IPS-18c (cell line): ENCODE measurements around the gene RTEL1.
"Not testable (repeated sequence)": the region's sequence is repeated elsewhere in the genome, so short reads cannot be mapped to it uniquely, and the experiment has no call there.

Experiments used
- H3K4me3 ChIP-seq: 2 replicates; pipeline ENCODE4 v1.7.0; 2013; ENCODE audit warnings: low read depth, mild to moderate bottlenecking, low read length, moderate library complexity; ENCODE audit not compliant: insufficient read depth
- H3K9me3 ChIP-seq: one replicate; pipeline ENCODE4 v1.6.1; 2013; ENCODE audit warnings: mild to moderate bottlenecking, low read length, moderate library complexity; ENCODE audit not compliant: control insufficient read depth, insufficient read depth

Gene RTEL1

DNA sequence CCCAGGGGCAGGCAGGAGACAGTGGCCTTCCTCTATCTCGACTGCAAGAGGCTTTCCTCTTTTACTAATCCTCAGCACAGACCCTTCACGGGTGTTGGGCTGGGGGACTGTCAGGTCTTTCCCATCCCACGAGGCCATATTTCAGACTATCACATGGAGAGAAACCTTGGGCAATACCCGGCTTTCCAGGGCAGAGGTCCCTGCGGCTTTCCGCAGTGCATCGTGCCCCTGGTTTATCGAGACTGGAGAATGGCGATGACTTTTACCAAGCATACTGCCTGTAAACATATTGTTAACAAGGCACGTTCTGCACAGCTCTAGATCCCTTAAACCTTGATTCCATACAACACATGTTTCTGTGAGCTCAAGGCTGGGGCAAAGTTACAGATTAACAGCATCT lies 2.1 kb downstream of the RTEL1 start:
- H3K4me3 ChIP-seq, H3K9me3 ChIP-seq: not testable (repeated sequence)

DNA sequence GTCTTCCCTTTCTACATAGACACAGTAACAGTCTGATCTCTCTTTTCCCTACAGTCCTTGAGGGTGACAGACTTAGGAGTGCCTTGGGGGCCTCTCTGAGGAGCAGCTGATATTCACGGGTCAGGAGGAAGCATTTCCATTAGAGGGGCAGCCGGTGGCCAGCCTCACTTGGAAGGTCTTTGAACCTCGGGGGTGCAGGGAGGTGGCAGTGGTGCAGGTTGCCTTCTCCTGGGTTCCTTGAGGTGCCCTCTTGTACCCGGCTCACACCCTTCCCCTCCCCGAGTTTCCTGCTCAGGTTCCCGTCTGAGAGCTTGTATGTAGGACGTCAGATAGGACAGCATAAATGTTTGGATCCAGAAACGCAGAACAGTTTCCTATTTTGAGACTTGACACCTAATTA lies 2.5 kb downstream of the RTEL1 start:
- Histone ChIP-seq H3K4me3 (no peak overlapping the region), H3K9me3 (no peaks in the 10 kb centered on the region)

DNA sequence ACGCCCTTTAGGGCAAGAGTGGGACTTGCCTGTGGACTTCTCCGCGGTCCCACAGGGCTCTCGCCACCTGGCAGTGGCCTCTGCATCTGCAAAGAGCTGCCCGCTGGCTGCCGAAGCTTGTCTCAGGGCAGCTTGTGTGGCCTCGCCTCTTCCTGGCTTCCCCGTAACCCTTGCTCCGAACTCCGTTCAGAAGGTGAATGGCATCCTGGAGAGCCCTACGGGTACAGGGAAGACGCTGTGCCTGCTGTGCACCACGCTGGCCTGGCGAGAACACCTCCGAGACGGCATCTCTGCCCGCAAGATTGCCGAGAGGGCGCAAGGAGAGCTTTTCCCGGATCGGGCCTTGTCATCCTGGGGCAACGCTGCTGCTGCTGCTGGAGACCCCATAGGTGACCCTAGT lies 3.0 kb downstream of the RTEL1 start:
- no peaks in the 10 kb centered on the region for H3K9me3 ChIP-seq
- H3K4me3 ChIP-seq, result no peak overlapping the region

DNA sequence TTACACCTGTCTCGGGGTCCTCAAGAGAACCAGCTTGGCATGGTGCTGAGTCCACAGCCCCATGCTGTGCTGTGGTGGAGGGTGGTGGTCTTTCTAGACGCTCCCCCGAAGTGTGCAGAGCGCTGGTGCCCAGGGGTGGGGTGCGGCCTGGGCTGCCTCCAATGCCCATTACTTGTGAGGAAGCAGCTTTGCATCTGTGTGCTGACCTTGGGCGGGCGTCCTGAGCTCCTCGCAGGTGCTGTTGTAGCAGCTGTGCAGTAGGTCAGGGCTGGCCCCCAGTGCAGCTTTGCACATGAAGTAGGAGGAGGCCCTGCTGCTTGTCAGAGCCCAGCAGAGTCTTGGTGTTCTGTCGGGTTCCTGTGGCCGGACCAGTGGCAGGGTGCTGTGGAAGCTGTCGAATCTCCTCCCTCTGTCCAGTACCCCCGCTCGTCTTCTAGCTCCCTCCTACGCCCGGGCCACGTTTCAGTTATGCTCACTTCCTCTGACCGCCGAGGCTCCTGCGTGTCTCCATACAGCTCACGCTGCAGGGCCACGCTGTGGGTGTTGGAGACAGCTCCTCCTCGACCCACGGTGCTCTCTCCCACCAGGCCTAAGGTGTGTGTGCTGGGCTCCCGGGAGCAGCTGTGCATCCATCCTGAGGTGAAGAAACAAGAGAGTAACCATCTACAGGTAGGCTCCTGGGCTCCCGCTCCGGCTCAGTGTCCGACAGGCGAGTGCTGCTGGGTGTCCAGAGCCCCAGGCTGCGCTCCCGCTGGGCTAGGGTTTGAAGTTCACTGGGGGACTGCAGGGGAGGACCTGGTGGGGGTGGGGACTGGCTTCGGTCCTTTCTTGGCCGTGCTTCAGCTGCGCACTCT lies 4.1 kb downstream of the RTEL1 start:
- H3K4me3 ChIP-seq, result no peak overlapping the region
- H3K9me3 ChIP-seq, result no peaks in the 10 kb centered on the region

DNA sequence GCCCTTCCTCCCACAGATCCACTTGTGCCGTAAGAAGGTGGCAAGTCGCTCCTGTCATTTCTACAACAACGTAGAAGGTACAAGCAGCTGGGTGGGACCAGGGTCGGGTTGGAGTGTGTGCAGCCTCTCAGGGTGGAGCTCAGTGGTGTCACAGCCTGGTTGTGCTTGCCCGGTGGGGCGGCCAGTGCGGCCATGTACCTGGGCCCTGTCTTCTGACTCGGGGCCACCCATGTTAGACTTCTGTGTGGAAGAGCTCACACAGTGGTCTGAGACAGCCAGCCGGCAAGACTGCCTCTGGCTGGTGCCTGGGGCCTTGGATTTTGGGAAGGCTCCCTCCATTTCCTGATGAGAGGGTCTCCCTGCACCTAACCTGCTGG lies 4.7 kb downstream of the RTEL1 start:
- no peaks in the 10 kb centered on the region for H3K9me3 ChIP-seq
- no peak overlapping the region for H3K4me3 ChIP-seq

DNA sequence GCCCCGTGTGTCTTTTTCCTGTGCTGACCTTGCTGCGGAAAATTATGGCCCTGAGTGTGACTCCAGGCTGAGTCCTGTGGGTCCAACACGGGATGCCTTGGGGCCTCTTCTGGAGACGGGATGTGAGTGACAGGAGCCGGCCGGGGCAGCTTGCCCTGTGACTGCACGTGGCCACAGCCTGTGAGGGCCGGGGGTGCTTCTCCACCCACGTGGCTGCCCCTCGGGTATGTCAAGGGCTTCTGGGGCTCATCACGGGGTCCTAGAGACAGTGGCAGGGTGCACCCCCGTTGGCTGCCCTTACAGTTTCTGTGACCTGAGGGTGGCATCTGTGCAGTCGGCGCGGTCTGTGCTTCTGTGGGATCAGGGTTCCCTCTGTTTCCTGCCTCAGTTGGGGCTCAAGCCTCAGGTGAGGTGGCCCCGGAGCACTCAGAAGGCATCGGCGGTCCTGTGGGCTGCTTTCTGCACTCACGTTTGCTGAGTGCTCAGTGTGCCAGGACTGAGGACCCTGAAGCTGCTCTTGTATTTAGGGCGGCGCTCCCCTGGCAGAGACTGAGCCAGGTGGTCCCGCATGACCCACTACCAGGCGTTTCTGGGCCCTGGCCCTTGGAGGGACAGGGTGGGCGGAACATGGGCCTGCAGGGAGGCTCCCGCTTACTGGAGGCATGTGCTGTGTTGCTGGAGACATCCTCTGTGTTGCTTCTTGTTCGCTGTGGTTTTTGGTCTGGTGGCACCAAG lies 5.4 kb downstream of the RTEL1 start:
- H3K4me3 ChIP-seq, result no peak overlapping the region
- H3K9me3 ChIP-seq, result no peaks in the 10 kb centered on the region

DNA sequence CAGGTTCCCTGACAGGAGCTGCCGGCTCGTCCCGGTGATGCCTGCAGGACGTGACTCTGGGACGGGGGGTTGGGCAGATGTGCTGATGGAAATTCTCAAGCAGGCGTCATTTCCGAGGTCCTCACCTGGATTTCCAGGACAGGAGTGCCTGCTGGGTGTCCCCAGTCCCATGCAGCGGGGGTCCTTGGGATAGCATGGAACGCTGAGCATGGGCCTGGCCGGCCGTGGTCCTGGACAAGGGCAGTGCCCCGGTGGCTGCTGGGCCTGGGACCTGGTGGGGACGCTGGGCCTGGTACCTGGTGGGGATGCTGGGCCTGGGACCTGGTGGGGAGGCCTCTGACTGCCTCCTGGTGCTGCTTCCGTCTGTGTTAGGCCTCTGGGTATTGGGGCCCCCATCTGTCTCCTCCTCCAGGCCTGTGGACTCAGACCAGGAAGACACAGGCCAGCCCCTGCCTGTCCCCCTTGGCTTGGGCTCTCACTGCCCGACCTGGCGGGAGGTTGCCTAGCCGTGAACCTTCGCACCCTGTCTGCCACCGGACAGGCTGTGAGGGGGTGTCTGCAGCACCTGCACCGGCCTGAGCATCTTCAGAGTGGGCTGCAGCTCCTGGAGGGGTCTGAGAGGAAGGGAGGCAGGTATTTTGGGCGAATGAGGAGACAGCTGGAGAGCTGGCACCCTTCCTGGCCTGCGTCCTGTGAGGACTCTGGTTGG lies 6.2 kb downstream of the RTEL1 start:
- no peak overlapping the region for H3K4me3 ChIP-seq
- H3K9me3 ChIP-seq, result no peaks in the 10 kb centered on the region

DNA sequence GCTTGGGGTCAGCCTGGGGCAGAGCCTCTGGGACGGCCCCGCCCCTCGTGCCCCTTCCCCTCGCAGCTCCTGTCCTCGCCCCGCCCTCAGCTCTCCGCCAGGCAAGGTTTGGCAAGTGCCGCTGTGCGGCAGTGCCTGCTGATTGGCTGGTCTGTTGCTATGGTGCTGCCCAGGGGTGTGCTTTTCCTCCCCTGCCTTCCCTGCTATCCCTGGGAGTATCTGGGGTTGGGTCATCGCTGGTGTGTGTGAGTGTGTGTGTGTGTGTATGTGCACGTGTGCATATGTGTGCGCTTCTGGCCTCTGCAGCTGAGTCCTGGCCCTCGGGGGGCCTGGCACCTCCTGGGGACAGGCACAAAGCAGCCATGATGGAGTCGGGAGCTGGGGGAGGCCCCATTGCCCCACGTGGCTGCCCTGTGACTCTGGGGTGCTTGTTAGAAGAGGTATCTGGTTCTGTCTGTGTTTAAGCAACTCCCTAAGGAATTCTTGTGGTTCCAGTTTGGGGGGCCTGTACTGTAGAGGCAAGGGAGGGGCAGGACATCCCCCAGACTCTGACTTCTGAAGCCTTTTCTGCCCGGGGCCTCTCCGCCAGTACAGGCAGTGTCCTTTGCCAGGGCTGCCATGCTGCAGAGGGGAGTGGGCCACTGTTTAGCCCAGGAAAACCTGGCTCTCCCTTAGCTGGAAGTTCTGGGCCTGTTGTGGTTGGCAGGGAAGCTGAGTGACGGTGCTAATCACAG lies 6.9 kb downstream of the RTEL1 start:
- H3K4me3 ChIP-seq, result no peak overlapping the region
- no peaks in the 10 kb centered on the region for H3K9me3 ChIP-seq

DNA sequence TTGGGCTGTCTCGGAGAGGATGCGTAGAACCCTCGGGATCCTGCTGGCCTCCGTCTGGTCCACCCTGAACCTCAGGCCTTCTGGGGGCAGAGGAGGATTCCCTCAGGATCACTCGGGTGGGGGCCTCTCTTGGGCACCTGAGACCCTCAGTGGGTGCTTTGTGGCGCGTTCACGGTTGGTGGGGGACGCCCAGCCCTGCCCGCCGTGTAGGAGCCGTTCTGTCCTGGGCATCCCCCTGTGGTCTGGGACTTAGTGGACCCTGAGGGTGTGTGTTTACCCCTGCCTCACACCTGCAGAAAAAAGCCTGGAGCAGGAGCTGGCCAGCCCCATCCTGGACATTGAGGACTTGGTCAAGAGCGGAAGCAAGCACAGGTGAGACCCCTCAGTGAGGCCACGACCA lies 7.6 kb downstream of the RTEL1 start:
- H3K4me3 ChIP-seq, result no peak overlapping the region
- H3K9me3 ChIP-seq, result no peaks in the 10 kb centered on the region

DNA sequence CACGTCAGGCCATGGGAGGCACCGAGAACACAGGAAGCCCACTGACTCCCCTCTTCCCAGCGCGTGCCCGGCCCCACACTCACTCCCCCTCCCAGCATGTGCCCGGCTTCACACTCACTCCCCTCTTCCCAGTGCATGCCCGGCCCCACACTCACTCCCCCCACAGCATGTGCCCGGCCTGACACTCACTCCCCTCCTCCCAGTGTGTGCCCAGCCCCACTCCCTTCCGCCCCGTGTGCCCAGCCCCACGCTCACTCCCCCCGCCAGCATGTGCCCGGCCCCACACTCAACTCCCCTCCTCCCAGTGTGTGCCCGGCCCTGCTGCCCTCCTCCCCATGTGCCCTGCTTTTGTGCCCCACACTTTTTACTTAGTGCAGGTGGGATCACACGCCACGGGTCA lies 9.7 kb downstream of the RTEL1 start:
- Histone ChIP-seq H3K9me3 (no peaks in the 10 kb centered on the region), H3K4me3 (no peak overlapping the region)

DNA sequence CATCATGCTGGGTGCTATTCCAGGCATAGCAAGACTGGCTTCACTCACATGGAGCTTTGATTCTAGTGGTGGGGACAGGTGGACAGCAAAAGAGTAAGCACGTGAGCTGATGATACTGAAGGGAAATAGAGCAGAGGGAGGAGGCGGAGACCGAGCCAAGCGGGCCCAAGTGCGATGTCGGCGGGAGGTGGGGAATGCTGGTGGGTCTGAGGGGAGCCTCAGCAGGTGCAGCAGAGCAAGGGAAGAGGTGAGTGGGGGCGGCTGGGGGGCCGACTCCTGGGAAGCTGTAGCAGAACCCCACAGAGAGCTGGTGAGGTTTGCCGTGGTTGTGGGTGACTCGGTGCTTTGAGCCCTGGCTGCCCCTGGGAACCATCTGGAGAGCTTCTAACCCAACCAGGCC lies 10.2 kb downstream of the RTEL1 start:
- H3K4me3 ChIP-seq, result no peak overlapping the region

DNA sequence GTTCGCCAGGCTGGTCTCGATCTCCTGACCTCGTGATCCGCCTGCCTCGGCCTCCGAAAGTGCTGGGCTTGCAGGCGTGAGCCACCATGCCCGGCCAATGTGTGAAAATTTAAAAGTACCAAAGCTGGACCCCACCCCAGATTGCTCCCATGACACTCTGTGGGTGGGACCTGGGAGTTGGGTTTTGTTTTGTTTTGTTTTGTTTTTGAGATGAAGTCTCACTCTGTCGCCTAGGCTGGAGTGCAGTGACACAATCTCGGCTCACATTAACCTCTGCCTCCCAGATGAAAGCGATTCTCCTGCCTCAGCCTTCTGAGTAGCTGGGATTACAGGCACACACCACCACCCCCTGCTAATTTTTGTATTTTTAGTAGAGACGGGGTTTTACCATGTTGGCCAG lies 13.6 kb downstream of the RTEL1 start:
- H3K4me3 ChIP-seq, H3K9me3 ChIP-seq: not testable (repeated sequence)

More for the DNA sequence above, 10.2 kb downstream of the RTEL1 start:
- H3K9me3 ChIP-seq, result no peaks in the 10 kb centered on the region

DNA sequence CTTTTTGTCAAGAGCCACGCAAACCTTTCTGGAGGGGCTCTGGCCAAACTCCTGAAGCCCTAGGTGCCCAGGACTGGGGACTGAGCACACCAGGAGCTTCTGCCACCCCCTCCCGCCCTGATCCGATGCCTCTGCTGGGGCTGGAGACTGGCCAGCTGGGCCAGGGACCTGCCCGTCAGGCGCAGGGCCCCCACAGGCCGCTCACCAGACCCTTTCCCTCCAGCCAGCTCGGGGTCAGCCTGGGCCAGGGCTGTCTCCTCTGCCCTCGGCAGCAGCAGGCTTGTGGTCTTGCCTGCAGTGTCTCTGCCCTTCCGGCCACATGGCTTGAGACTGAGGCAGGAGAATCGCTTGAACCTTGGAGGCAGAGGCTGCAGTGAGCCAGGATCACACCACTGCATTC lies 14.6 kb downstream of the RTEL1 start:
- H3K4me3 ChIP-seq, result no peak overlapping the region
- no peaks in the 10 kb centered on the region for H3K9me3 ChIP-seq

DNA sequence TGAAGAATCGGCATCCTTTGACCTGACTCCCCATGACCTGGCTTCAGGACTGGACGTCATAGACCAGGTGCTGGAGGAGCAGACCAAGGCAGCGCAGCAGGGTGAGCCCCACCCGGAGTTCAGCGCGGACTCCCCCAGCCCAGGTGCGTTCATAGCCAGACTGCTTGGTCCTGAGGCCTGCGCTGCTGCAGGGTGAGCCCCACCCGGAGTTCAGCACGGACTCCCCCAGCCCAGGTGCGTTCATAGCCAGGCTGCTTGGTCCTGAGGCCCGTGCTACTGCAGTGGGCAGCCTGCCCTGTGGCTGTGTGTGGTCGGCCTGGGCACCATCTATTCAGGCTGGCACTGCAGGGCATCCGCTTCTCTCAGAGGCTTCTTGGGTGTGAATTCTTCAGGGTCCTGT lies 15.8 kb downstream of the RTEL1 start:
- no peak overlapping the region for H3K4me3 ChIP-seq
- no peaks in the 10 kb centered on the region for H3K9me3 ChIP-seq

DNA sequence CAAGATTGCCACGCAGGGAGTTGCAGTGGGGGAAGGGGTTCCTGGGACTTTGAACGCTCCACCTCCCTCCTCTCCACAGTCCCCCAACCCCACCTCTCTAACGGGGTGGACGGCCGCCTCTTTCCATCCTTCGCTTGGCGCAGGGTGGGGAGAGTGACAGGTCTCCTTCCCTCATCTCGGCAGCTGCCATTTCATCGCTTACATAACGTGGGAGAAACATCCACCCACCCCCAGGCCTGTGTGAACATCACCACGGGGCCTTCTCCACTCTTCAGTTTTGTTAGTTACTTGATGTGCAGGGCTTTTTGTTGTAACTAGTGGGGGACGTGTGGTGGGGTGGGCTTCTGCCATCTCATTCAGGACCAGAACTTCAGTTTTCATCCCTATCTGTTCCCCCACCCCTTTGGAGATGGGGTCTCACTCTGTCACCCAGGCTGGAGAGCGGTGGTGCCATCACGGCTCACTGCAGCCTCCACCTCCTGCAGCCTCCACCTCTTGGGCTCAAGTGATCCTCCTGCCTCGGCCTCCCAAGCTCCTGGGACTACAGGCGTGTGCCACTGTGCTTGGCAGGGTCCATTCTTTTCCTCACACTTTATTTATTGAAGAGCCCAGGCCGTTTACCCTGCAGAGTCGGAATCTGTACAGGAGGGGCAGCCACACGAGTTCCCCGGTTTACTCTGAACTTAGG lies 17.7 kb downstream of the RTEL1 start:
- no peak overlapping the region for H3K4me3 ChIP-seq
- H3K9me3 ChIP-seq, result no peaks in the 10 kb centered on the region

DNA sequence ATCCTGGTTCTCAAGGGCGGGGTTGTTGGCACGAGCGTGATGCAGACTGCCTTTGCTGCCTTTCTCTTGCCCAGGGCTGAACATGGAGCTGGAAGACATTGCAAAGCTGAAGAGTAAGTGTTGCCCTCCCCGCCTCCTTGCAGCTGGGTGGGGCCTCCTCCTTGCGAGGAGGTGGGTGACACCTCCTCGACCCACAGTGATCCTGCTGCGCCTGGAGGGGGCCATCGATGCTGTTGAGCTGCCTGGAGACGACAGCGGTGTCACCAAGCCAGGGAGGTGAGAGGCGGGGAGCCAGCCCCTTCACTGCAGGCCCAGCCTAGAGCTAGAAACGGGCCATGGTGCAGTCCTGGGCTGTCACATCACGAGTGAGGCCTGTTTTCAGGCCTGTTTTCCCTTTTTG lies 20.0 kb downstream of the RTEL1 start:
- no peaks in the 10 kb centered on the region for H3K9me3 ChIP-seq

More for the DNA sequence above, 20.0 kb downstream of the RTEL1 start:
- no peak overlapping the region for H3K4me3 ChIP-seq
